Measurements from ENCODE around the gene TTYH3. TPM values are rescaled to one million over a fixed set of nuclear protein-coding genes. Genes with fewer than 3 reads are reported as not detected.
A peak's percentile ranks its signal among the peaks of the same experiment; 100 is the strongest.

TTYH3 gene
- total and polyA plus RNA-seq, 2 of the 13 experiments (the other 11 are each of a cell fraction or from before 2014, with no cell fraction given) = 26.3 to 50.0 TPM

- TF ChIP-seq, protein P1, sequence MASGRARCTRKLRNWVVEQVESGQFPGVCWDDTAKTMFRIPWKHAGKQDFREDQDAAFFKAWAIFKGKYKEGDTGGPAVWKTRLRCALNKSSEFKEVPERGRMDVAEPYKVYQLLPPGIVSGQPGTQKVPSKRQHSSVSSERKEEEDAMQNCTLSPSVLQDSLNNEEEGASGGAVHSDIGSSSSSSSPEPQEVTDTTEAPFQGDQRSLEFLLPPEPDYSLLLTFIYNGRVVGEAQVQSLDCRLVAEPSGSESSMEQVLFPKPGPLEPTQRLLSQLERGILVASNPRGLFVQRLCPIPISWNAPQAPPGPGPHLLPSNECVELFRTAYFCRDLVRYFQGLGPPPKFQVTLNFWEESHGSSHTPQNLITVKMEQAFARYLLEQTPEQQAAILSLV (CRISPR knock-in tag; IDR thresholded peaks at IDR 0.05; ENCODE audit: borderline replicate concordance) = peak; percentile 82
- TF ChIP-seq DR1 (CRISPR knock-in tag; IDR thresholded peaks at IDR 0.05) (no peak), TCF7 (IDR thresholded peaks at IDR 0.05; ENCODE audit: low read depth) (no peak), HIC2 (CRISPR knock-in tag; IDR thresholded peaks at IDR 0.05; ENCODE audit: low read depth) (peak; percentile 100), ARNT (IDR thresholded peaks at IDR 0.05) (no peak), SMAD9 (CRISPR knock-in tag; IDR thresholded peaks at IDR 0.05) (peak; percentile 73; the same call in 1 of the 2 replicates), ISL2 (CRISPR knock-in tag; IDR thresholded peaks at IDR 0.05) (peak; percentile 69; the same call in 1 of the 2 replicates), HHEX (CRISPR knock-in tag; IDR thresholded peaks at IDR 0.05) (no peak), GPN1 (CRISPR knock-in tag; IDR thresholded peaks at IDR 0.05; ENCODE audit: borderline replicate concordance) (no peak), ZNF318 (CRISPR knock-in tag; IDR thresholded peaks at IDR 0.05) (peak; percentile 89; the same call in 1 of the 2 replicates), ZFY (CRISPR knock-in tag; IDR thresholded peaks at IDR 0.05) (peak; percentile 90), ZNF746 (CRISPR knock-in tag; IDR thresholded peaks at IDR 0.05) (peak; percentile 96), SRSF4 (IDR thresholded peaks at IDR 0.05; ENCODE audit: low read depth, low read length, poor library complexity, severe bottlenecking) (no peak), FUBP1 (CRISPR knock-in tag; IDR thresholded peaks at IDR 0.05; ENCODE audit: borderline replicate concordance) (no peak)
Observed at GRCh38 chr7:2663121-2663886, 31.5 kb downstream of the TTYH3 start (continued).

All from HepG2 (cell line).